ENCODE data around the gene GSTT4.
"Not testable (repeated sequence)": the region's sequence is repeated elsewhere in the genome, so short reads cannot be mapped to it uniquely, and the experiment has no call there.

GSTT4 gene

GRCh38 chr22:23952794-23953405 lies 52.4 kb downstream of the GSTT4 start:
- not testable (repeated sequence) for DNase-seq (ENCODE audit: low spot score)

DNA sequence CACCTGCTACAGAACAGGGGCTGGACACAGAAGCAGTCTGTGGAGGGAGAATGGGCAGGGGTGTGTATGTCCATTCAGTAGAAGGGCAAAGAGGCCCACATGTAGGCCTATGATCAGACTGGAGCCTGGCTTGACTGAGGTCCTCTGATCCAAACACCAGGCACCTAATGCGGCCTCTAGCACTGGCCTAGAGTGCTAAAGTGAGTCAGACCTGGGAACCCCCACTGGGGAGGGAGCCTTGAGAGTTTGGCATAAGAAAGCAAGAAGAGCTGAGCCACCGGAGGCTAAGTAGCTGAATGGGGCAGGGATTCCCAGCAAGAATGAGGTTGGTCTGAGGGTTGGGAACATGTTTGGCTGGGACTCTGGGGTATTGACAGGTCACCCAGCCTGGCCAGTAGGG lies 53.9 kb downstream of the GSTT4 start:
- DNase-seq (ENCODE audit: low spot score), result not testable (repeated sequence)

DNA sequence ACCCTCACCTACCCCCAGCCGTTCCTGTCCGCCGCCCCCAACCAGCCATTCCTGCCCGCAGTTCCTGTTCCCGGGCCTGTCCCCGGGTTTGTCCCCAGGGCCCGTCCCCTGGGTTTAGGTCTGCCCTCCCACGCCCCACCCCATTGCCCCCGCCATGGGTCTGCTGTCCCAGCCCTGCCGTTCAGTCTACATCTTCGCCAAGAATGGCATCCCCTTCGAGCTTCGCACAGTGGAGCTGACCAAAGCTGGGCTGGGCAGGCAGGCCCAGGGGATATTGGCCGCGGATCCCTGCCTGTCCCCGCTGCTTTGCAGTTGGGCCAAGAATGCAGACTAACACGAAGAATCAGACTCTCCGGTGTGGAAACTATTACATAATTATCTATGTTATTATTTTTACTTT lies 55.5 kb downstream of the GSTT4 start:
- not testable (repeated sequence) for DNase-seq (ENCODE audit: low spot score)

Measured in CD4-positive, alpha-beta T cell treated with Interleukin-15 for 4 hours (primary cell).